ENCODE results near the gene PIK3CB. TPM values are rescaled to one million over a fixed set of nuclear protein-coding genes. Genes with fewer than 3 reads are reported as not detected.

The PIK3CB gene
- total RNA-seq, 4 donors from 2014 or later, result 36.6 to 44.0 (median 38.9) TPM

DNA sequence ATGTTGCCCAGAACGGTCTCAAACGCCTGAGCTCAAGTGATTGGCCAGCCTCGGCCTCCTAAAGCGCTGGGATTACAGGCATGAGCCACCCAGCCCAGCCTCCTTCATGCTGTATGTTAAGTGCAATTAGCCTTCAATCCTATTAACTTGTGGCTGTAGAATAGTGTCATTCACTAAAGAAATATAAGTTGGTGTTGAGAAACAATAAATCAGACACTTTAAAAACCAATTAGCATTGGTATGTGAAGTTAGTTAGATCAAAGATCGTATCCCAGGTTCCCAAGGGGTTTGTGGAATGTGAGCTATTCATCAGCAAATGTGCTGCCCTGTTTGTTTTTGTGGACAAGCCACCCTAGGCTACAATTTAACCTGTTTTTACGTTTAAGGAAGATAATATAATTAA, 11.0 kb upstream of the PIK3CB start:
- no peak for TF ChIP-seq CTCF (IDR thresholded peaks at IDR 0.05; ENCODE audit: low read depth)

- no peak for TF ChIP-seq CTCF (IDR thresholded peaks at IDR 0.05; ENCODE audit: low read depth)
Observed at GRCh38 chr3:138845181-138845601, 10.5 kb upstream of the PIK3CB start.

GRCh38 chr3:138842483-138843188, 7.9 kb upstream of the PIK3CB start:
- no peak for TF ChIP-seq CTCF (IDR thresholded peaks at IDR 0.05; ENCODE audit: low read depth)

GRCh38 chr3:138835397-138835757, 649 bp upstream of the PIK3CB start:
- TF ChIP-seq CTCF (IDR thresholded peaks at IDR 0.05; ENCODE audit: low read depth), result no peak

- no peak for TF ChIP-seq CTCF (IDR thresholded peaks at IDR 0.05; ENCODE audit: low read depth)
Observed at GRCh38 chr3:138833899-138834595, 681 bp downstream of the PIK3CB start.

DNA sequence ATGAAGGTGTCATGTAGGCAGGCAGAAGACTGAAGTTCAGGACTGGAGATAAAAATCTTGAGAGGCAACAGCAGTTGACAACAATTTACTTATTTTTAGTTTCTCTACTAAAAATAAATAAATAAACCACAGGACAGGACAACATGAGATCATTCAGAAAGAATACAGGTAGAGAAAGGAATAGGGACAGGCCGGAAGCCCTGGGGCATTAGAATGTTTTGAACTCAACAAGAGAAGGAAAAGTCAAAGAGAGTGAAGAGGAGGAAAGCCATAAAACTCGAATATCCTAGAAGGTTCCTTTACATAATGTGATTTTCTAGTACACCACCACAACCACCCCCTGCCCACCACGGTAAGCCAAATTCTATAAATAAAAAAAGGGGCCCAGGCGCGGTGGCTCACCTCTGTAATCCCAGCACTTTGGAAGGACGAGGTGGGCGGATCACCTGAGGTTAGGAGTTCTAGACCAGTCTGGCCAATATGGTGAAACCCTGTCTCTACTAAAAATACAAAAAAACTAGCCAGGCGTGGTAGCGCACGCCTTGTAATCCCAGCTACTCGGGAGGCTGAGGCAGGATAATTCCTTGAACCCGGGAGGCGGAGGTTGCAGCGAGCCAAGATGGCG, 4.7 kb downstream of the PIK3CB start:
- TF ChIP-seq CTCF (IDR thresholded peaks at IDR 0.05; ENCODE audit: low read depth), result no peak

DNA sequence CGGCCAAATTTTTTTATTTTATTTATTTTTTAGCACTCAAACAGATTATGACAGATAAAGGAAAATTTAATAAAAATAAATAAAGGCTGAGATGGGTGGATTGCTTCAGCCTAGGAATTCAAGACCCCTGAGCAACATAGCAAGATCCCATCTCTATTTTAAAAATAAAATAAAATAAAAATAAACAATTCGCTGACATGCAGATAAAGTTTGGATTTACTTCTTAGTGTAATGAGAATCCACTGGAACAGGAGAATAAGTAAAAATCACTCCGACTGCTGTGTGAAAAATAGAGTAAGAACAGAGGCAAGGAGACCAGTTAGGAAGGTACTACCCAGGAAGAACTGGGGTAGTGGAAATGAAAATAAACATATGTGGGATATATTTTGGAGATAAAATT, 5.6 kb downstream of the PIK3CB start:
- TF ChIP-seq CTCF (IDR thresholded peaks at IDR 0.05; ENCODE audit: low read depth), result no peak
